Neural crest cell (in vitro differentiated cells): ENCODE results near the gene MR1. TPM values are rescaled to one million over a fixed set of nuclear protein-coding genes. Genes with fewer than 3 reads are reported as not detected.

Experiments
- DNase-seq: peaks from one replicate; pipeline ENCODE4 v3.0.0; 2021; ENCODE audit warnings: low read depth, mixed read lengths, low spot score
- H3K27ac Mint-ChIP-seq: one replicate; pipeline ENCODE4 v1.8.0; 2021; ENCODE audit warnings: mild to moderate bottlenecking, mixed read lengths; ENCODE audit not compliant: unreplicated experiment
- H3K27me3 Mint-ChIP-seq: 2 replicates; pipeline ENCODE4 v1.8.0; 2021; ENCODE audit warnings: low read depth, mild to moderate bottlenecking, mixed read lengths
- H3K36me3 Mint-ChIP-seq: 2 replicates; pipeline ENCODE4 v1.8.0; 2021; ENCODE audit warnings: low read depth, mild to moderate bottlenecking, mixed read lengths
- H3K4me1 Mint-ChIP-seq: 2 replicates; pipeline ENCODE4 v1.8.0; 2021; ENCODE audit warnings: mixed read lengths
- H3K4me3 Mint-ChIP-seq: one replicate; pipeline ENCODE4 v1.8.0; 2021; ENCODE audit warnings: mild to moderate bottlenecking, mixed read lengths
- H3K9me3 Mint-ChIP-seq: 2 replicates; pipeline ENCODE4 v1.8.0; 2021; ENCODE audit warnings: mixed read lengths
- CTCF ChIP-seq: fragments of 200-600 bp; sonication (generic); conservative IDR thresholded peaks from 2 replicates; pipeline ENCODE4 v1.5.0; 2021; ENCODE audit warnings: antibody characterized with exemption, mild to moderate bottlenecking
- long read RNA-seq: library from polyadenylated mRNA; unstranded; transcript quantifications from one replicate; pipeline ENCODE4 v2.0.0, GENCODE V29; 2020
- total RNA-seq: library from RNA; stranded (reverse); gene quantifications from 2 replicates; pipeline ENCODE4 v1.2.1, GENCODE V29; 2021

Gene MR1
- total RNA-seq = 0.21 TPM in 1 of 2 replicates, not detected in the other
- long read RNA-seq = 0 reads

DNA sequence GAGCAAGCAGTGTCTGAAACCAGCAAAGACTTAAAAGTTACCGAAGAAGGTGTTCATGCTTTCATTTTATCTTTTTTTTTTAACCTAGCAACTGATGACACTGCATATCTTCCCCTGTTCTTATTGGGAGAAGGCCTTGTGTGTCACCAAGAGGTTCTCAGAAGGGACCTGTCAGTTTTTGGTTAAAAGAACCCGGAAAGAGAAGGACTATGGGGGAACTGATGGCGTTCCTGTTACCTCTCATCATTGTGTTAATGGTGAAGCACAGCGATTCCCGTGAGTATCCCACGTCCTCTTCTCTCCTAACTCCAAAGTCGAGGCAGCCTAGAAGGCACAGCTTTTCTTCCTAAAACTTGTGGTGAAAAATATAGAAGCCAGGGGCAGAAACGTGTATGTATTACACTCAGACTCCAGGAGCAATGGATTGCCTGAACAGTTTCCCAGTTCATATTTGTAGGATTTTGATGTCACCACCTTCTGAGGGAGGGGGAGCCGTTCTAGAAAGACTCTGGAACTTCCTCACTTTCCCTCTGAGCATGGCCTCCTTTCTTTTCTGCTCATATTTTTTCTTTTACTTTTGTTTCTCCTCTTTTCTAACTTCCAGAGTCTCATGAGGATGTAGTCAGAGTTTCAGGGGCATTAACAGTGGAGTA, at the start of gene MR1:
TSS of gene MR1 (plus strand) at position 185 of the 653 bp plus-strand sequence. CDS start at position 210, 25 bp downstream.
- Mint-ChIP-seq H3K27me3 (no peaks in the 10 kb centered on the region), H3K4me1 (no peaks in the 10 kb centered on the region), H3K36me3 (no peaks in the 10 kb centered on the region), H3K9me3 (no peaks in the 10 kb centered on the region), H3K27ac (no peak within 1 kb of the TSS), H3K4me3 (no peak within 1 kb of the TSS)
- DNase-seq = no peak
- no peak for TF ChIP-seq CTCF

GRCh38 chr1:180988253-180988752, 45.5 kb upstream of the MR1 start:
- H3K4me3 Mint-ChIP-seq = no peak overlapping the region
- peaks cover 6% of the 10 kb centered on the region for H3K4me1 Mint-ChIP-seq
- H3K36me3 Mint-ChIP-seq = peaks cover 29% of the 10 kb centered on the region
- no peak for TF ChIP-seq CTCF
- no peak overlapping the region for H3K27ac Mint-ChIP-seq
- H3K27me3 Mint-ChIP-seq = no peaks in the 10 kb centered on the region
- no peak for DNase-seq
- no peaks in the 10 kb centered on the region for H3K9me3 Mint-ChIP-seq

- H3K4me3 Mint-ChIP-seq = no peak overlapping the region
- peaks cover 3% of the 10 kb centered on the region for H3K4me1 Mint-ChIP-seq
- no peaks in the 10 kb centered on the region for H3K9me3 Mint-ChIP-seq
- no peaks in the 10 kb centered on the region for H3K27me3 Mint-ChIP-seq
- H3K36me3 Mint-ChIP-seq = peaks cover 8% of the 10 kb centered on the region
- no peak for TF ChIP-seq CTCF
- no peak for DNase-seq
- no peak overlapping the region for H3K27ac Mint-ChIP-seq
These were observed 39.5 kb upstream of the MR1 start for GRCh38 chr1:180994262-180994661.

GRCh38 chr1:180997843-180998504, 35.8 kb upstream of the MR1 start:
- Mint-ChIP-seq H3K9me3 (no peaks in the 10 kb centered on the region), H3K27me3 (no peaks in the 10 kb centered on the region), H3K27ac (no peak overlapping the region), H3K36me3 (peaks cover 9% of the 10 kb centered on the region), H3K4me1 (peaks cover 3% of the 10 kb centered on the region), H3K4me3 (no peak overlapping the region)
- DNase-seq = no peak
- no peak for TF ChIP-seq CTCF

- DNase-seq = no peak
- Mint-ChIP-seq H3K36me3 (peaks cover 11% of the 10 kb centered on the region), H3K9me3 (no peaks in the 10 kb centered on the region), H3K27ac (no peak overlapping the region), H3K4me3 (no peak overlapping the region), H3K27me3 (no peaks in the 10 kb centered on the region), H3K4me1 (peaks cover under 1% of the 10 kb centered on the region)
- no peak for TF ChIP-seq CTCF
These were observed 32.5 kb upstream of the MR1 start for GRCh38 chr1:181001091-181001780.
